NCI-H748 (cell line): Measurements from ENCODE around the gene ZNF407.

Experiments used
- DNase-seq: peaks from one replicate; lab custom pipeline; 2025; ENCODE audit not compliant: unreplicated experiment; lab: John Stamatoyannopoulos, UW

ZNF407 gene

GRCh38 chr18:74626049-74626874 lies 28.6 kb downstream of the ZNF407 start:
- DNase-seq: no peak

- no peak for DNase-seq
These were observed 33.1 kb downstream of the ZNF407 start for GRCh38 chr18:74630804-74631203.

GRCh38 chr18:74631212-74631611 lies 33.5 kb downstream of the ZNF407 start:
- no peak for DNase-seq

GRCh38 chr18:74631623-74632350 lies 34.1 kb downstream of the ZNF407 start:
- no peak for DNase-seq

GRCh38 chr18:74632351-74632679 lies 34.6 kb downstream of the ZNF407 start:
- DNase-seq: no peak

GRCh38 chr18:74632856-74633255 lies 35.2 kb downstream of the ZNF407 start:
- DNase-seq: no peak

GRCh38 chr18:74633652-74634352 lies 36.1 kb downstream of the ZNF407 start:
- DNase-seq: no peak

GRCh38 chr18:74635224-74635975 lies 37.7 kb downstream of the ZNF407 start:
- peak; percentile 90 for DNase-seq

GRCh38 chr18:74637070-74637469 lies 39.4 kb downstream of the ZNF407 start:
- DNase-seq: no peak

GRCh38 chr18:74638210-74638609 lies 40.5 kb downstream of the ZNF407 start:
- DNase-seq: no peak

- no peak for DNase-seq
These were observed 47.0 kb downstream of the ZNF407 start for GRCh38 chr18:74644713-74645112.

GRCh38 chr18:74645679-74646078 lies 48.0 kb downstream of the ZNF407 start:
- peak; percentile 15 for DNase-seq

GRCh38 chr18:74651327-74652128 lies 53.9 kb downstream of the ZNF407 start:
- DNase-seq: no peak

- peak; percentile 67 for DNase-seq
These were observed 54.8 kb downstream of the ZNF407 start for GRCh38 chr18:74652392-74652988.

GRCh38 chr18:74654638-74655037 lies 57.0 kb downstream of the ZNF407 start:
- DNase-seq: peak; percentile 61

- DNase-seq: no peak
These were observed 63.3 kb downstream of the ZNF407 start for GRCh38 chr18:74661008-74661407.

- no peak for DNase-seq
These were observed 64.0 kb downstream of the ZNF407 start for GRCh38 chr18:74661691-74662090.

GRCh38 chr18:74662622-74663021 lies 65.0 kb downstream of the ZNF407 start:
- no peak for DNase-seq

GRCh38 chr18:74665346-74665745 lies 67.7 kb downstream of the ZNF407 start:
- DNase-seq: no peak

GRCh38 chr18:74665905-74666304 lies 68.2 kb downstream of the ZNF407 start:
- DNase-seq: no peak
